ENCODE data around the gene MORC2.

DNA sequence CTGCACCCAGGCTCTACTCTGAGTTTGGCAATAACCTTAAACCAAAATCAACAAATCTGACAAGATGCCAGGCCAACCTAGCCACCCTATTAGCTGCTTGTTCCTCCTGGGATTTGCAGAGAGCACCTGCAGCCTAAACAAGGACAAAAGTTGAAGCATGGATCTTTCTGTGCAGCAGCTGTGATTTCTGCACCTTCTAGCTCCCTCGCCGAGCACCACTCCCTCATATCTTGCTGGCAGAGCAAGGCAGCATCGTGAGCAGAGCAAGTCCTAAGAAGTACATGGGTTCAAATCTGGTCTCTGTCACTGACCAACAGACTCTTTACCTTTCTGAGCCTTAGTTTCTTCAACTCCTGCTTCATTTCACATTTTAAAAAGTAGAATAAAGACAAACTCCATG is 38.3 kb downstream of the MORC2 start:
- TF ChIP-seq, protein P1, sequence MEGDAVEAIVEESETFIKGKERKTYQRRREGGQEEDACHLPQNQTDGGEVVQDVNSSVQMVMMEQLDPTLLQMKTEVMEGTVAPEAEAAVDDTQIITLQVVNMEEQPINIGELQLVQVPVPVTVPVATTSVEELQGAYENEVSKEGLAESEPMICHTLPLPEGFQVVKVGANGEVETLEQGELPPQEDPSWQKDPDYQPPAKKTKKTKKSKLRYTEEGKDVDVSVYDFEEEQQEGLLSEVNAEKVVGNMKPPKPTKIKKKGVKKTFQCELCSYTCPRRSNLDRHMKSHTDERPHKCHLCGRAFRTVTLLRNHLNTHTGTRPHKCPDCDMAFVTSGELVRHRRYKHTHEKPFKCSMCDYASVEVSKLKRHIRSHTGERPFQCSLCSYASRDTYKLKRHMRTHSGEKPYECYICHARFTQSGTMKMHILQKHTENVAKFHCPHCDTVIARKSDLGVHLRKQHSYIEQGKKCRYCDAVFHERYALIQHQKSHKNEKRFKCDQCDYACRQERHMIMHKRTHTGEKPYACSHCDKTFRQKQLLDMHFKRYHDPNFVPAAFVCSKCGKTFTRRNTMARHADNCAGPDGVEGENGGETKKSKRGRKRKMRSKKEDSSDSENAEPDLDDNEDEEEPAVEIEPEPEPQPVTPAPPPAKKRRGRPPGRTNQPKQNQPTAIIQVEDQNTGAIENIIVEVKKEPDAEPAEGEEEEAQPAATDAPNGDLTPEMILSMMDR (IDR thresholded peaks at IDR 0.05), result no peak
- TF ChIP-seq POLR2A (IDR thresholded peaks at IDR 0.05), result no peak

All from adrenal gland (tissue), 5 donors.